Right lobe of liver (tissue), 6 donors: Measurements from ENCODE around the gene PSMB2. TPM values are rescaled to one million over a fixed set of nuclear protein-coding genes. Genes with fewer than 3 reads are reported as not detected.

Experiments used
- ATAC-seq, 4 donors: fragments of 200-7000 bp; cut with Tn5 transposase; one replicate each; pipeline ENCODE4 v1.9.1; 2020; ENCODE audit warnings: mild to moderate bottlenecking in 4 of 4, moderate library complexity in 4 of 4
- DNase-seq, 3 donors: peaks; one replicate each; pipeline ENCODE4 v3.0.0-alpha.2; 2020
- H3K27ac ChIP-seq, 3 donors: fragments of 200-600 bp; one replicate each; pipeline ENCODE4 v1.8.0; 2022
- H3K27me3 ChIP-seq, 2 donors: fragments of 200-600 bp; one replicate each; pipeline ENCODE4 v1.8.0; 2022
- H3K36me3 ChIP-seq, 4 donors: fragments of 200-600 bp; sonication (generic) in 1 of 4; one replicate each; pipeline versions ENCODE4 v1.5.1 to v1.8.0; 2017 to 2022; ENCODE audit warnings: control low read depth in 1 of 4
- H3K4me1 ChIP-seq, 4 donors: fragments of 200-600 bp; sonication (generic) in 1 of 4; one replicate each; pipeline versions ENCODE4 v1.5.1 to v1.8.0; 2017 to 2022; ENCODE audit warnings: control low read depth in 1 of 4
- H3K4me3 ChIP-seq, 3 donors: fragments of 200-600 bp; one replicate each; pipeline ENCODE4 v1.8.0; 2022
- H3K9me3 ChIP-seq, 4 donors: fragments of 200-600 bp; sonication (generic) in 1 of 4; one replicate each; pipeline versions ENCODE4 v1.5.1 to v1.8.0; 2017 to 2022; ENCODE audit warnings: control low read depth in 1 of 4
- POLR2A ChIP-seq: fragments of 450-650 bp; IDR thresholded peaks from one replicate; pipeline ENCODE4 v1.6.1; 2017; ENCODE audit warnings: antibody characterized with exemption, mild to moderate bottlenecking
- WGBS: methylation state at CpG from one replicate; pipeline ENCODE4 v1.1.6; 2018; ENCODE audit warnings: low coverage, low lambda C conversion rate; ENCODE audit not compliant: insufficient coverage; ENCODE audit errors: missing lambda C conversion rate; 5-methylcytosine and 5-hydroxymethylcytosine counted together
- intact Hi-C, 2 donors: fragments of 100-400 bp; cut with DNase I; formaldehyde crosslinking; loops; one replicate each; pipeline versions ENCODE4 v1.11.2 to v1.14.1; 2022
- total RNA-seq, 6 experiments: library from RNA; depleted of rRNA in 2 of 6; stranded (reverse); fragments of >200 nt in 2 of 6; fragmentation: NEBNext Ultra II Directional in 3 of 6; extraction: Animal tissue kit (Norgen Biotek cat#: 25700) in 3 of 6; gene quantifications; one replicate each; pipeline versions ENCODE4 v1.1.0 to v1.2.4, GENCODE V29; 2016 to 2023
- TF ChIP-seq, protein P1 (sequence below), 4 donors: fragments of 200-600 bp in 3 of 4; fragments of 450-650 bp in 1 of 4; IDR thresholded peaks; one replicate each; pipeline versions ENCODE4 v1.5.1 to v1.8.0; 2016 to 2022; ENCODE audit warnings: antibody characterized with exemption in 4 of 4, mild to moderate bottlenecking in 2 of 4
- donor health status: DM: no; HTN: yes; CAD: no.
- donor health status: DM: no; HTN: no; CAD: no.
- donor health status: DM: no; HTN: no; CAD: no.
- donor health status: DM: no; HTN: yes; CAD: no.
- donor health status: DM: no; HTN: yes; CAD: no.

The PSMB2 gene
- total RNA-seq, 6 experiments from 2014 or later: 41.7 to 54.6 (median 48.3) TPM

DNA sequence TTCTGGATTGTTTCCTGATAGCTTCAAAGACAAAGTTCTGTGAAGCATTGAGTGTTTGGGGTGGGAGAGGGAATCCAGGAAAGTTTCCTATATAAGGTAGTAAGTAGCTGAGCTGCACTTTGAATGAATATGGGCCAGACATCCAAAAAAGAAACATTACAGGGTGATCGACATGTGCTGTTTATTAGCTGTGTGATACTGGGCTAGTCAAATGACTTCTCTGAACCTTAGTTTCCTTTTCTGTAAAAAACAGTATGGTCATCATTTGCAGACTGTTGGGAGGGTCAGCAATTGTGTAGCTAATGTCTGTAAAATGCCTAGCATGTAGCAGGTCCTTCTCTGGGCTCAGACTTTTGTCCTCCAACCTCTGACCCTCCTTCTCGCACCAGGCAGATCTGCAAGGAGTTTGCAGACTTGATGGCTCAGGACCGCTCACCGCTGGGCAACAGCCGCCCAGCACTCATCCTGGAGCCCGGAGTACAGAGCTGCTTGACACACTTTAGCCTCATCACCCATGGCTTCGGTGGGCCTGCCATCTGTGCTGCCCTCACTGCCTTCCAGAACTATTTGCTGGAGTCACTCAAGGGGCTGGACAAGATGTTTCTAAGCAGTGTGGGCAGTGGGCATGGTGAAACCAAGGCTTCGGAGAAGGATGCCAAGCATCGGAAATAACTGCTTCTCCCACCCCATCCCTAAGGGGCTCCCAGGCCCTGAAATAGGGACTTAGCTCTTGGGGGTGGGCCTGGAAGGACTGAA is 47.1 kb downstream of the PSMB2 start:
- intact Hi-C loops: no loop called here
- TF ChIP-seq POLR2A: no peak
- TF ChIP-seq, protein P1, sequence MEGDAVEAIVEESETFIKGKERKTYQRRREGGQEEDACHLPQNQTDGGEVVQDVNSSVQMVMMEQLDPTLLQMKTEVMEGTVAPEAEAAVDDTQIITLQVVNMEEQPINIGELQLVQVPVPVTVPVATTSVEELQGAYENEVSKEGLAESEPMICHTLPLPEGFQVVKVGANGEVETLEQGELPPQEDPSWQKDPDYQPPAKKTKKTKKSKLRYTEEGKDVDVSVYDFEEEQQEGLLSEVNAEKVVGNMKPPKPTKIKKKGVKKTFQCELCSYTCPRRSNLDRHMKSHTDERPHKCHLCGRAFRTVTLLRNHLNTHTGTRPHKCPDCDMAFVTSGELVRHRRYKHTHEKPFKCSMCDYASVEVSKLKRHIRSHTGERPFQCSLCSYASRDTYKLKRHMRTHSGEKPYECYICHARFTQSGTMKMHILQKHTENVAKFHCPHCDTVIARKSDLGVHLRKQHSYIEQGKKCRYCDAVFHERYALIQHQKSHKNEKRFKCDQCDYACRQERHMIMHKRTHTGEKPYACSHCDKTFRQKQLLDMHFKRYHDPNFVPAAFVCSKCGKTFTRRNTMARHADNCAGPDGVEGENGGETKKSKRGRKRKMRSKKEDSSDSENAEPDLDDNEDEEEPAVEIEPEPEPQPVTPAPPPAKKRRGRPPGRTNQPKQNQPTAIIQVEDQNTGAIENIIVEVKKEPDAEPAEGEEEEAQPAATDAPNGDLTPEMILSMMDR (IDR thresholded peaks at IDR 0.05): no peak
- ATAC-seq (peak in 1 of 4 donors; percentile 6), DNase-seq (no peak)
- Histone ChIP-seq H3K4me3 (no peak overlapping the region), H3K27me3 (no peaks in the 10 kb centered on the region), H3K36me3 (no peaks in the 10 kb centered on the region), H3K27ac (no peak overlapping the region), H3K9me3 (no peaks in the 10 kb centered on the region), H3K4me1 (no peaks in the 10 kb centered on the region)
- WGBS: 88% methylated on average over 3 of the region's 9 CpGs

DNA sequence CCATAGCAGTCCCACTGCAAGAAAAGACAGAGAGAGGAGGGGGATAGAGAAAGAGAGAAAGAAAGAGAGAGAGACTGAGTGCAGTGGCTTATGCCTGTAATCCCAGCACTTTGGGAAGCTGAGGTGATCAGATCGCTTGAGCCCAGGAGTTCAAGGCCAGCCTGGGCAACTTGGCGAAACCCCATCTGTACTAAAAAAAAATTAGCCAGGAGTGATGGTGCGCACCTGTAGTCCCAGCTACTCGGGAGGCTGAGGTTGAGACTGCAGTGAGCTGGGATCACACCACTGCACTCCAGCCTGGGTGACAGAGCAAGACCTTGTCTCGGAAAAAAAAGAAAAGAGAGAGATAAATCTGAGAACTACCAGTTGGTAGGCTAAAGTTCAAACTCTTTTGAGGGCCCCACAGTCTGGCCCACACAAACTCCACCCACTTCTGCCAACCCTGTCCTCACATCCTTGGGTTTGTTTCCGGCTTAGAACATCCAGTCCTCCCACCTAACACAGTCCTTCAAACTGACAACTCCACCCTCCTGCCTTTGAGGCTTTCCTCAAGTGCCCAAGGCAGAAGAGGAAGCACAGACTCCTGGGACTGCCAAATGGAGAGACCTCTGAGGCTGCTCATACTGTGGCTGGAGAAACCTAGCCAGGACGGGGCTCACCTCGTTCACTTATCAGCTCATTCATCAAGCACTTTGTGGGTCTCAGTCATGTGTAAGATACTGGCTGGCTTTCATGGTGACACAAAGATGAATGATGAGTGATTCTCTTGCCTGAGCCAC is 48.1 kb downstream of the PSMB2 start:
- Histone ChIP-seq H3K27ac (no peak overlapping the region), H3K27me3 (no peaks in the 10 kb centered on the region), H3K36me3 (no peaks in the 10 kb centered on the region), H3K4me1 (no peaks in the 10 kb centered on the region), H3K4me3 (no peak overlapping the region), H3K9me3 (no peaks in the 10 kb centered on the region)
- intact Hi-C loops: no loop called here
- WGBS: 75% methylated on average over 2 of the region's 8 CpGs
- no peak for ATAC-seq
- no peak for DNase-seq
- no peak for TF ChIP-seq POLR2A
- TF ChIP-seq, protein P1 (IDR thresholded peaks at IDR 0.05): no peak

DNA sequence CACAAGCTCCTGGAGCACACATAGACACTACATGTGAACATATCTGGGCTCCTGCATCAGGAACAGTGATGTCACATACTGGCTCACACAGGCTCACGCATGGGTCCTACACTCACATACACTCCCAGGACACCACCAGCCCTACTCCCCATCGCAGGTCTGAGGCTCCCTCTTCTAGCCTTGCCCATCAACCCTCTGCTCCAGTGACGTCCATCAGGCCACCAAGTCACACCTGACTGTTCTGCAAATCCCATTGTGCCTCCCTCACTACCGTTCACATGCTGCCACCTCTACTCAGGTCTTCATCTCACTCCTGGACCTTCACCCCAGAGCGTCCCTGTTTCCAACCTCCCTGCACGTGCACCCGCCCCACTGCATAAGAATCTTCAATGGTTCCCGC is 50.1 kb downstream of the PSMB2 start:
- no peak for ATAC-seq
- Histone ChIP-seq H3K27me3 (no peaks in the 10 kb centered on the region), H3K4me1 (no peaks in the 10 kb centered on the region), H3K27ac (no peak overlapping the region), H3K4me3 (no peak overlapping the region), H3K36me3 (no peaks in the 10 kb centered on the region), H3K9me3 (no peaks in the 10 kb centered on the region)
- WGBS: 94% methylated on average over 5 of the region's 8 CpGs
- intact Hi-C loops: no loop called here
- no peak for TF ChIP-seq POLR2A
- TF ChIP-seq, protein P1 (IDR thresholded peaks at IDR 0.05): no peak
- no peak for DNase-seq

DNA sequence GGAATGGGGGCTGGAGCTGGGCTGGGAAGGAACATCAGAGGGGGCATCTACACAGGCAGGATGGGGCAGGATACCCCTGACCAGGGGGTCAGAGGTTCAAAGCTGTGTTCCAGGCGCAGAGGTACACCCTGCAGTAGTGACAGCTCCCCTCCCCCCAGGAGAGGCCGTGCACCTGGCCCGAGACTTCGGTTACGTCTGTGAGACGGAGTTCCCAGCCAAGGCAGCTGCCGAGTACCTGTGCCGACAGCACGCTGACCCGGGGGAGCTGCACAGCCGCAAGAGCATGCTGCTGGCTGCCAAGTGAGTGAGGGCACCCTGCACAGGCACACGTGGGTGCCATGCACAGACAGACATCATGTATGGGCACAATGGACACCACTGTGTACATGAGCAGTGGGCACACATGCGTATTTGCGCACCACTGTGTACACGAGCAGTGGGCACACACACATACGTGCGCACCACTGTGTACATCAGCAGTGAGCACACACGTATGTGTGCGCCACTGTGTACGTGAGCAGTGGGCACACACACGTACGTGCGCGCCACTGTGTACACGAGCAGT is 50.8 kb downstream of the PSMB2 start:
- ATAC-seq (no peak), DNase-seq (no peak)
- Histone ChIP-seq H3K27ac (no peak overlapping the region), H3K36me3 (no peaks in the 10 kb centered on the region), H3K4me1 (no peaks in the 10 kb centered on the region), H3K9me3 (no peaks in the 10 kb centered on the region), H3K27me3 (no peaks in the 10 kb centered on the region), H3K4me3 (no peak overlapping the region)
- TF ChIP-seq, protein P1 (IDR thresholded peaks at IDR 0.05): no peak
- no peak for TF ChIP-seq POLR2A
- intact Hi-C loops: no loop called here
- WGBS: no CpG with 5 or more reads among the region's 25 CpGs
